Activated CD4-positive, alpha-beta T cell treated with anti-CD3 and anti-CD28 coated beads for 36 hours (primary cell): ENCODE data around the gene SLC6A7. TPM values are rescaled to one million over a fixed set of nuclear protein-coding genes. Genes with fewer than 3 reads are reported as not detected.

Source experiments
- ATAC-seq: fragments of 200-7000 bp; cut with Tn5 transposase; one replicate; pipeline ENCODE4 v1.10.0; 2021; ENCODE audit warnings: mild to moderate bottlenecking, moderate library complexity
- CTCF ChIA-PET: fragments of 350-600 bp; sonication (Branson Sonifier 250); formaldehyde crosslinking; loops from one replicate; lab custom pipeline; 2021; ENCODE audit warnings: antibody characterized with exemption; lab: Charles Lee
- POLR2A ChIA-PET: fragments of 350-600 bp; sonication (Branson Sonifier 250); formaldehyde crosslinking; loops from one replicate; lab custom pipeline; 2021; ENCODE audit warnings: antibody characterized with exemption, inconsistent platforms; lab: Charles Lee
- DNase-seq: peaks from one replicate; pipeline ENCODE4 v3.0.0-alpha.2; 2020
- H3K27ac Mint-ChIP-seq: one replicate; pipeline ENCODE4 v1.8.0; 2021; ENCODE audit warnings: mixed read lengths
- H3K27me3 Mint-ChIP-seq: one replicate; pipeline ENCODE4 v1.8.0; 2021; ENCODE audit warnings: mixed read lengths
- H3K36me3 Mint-ChIP-seq: one replicate; pipeline ENCODE4 v1.8.0; 2021; ENCODE audit warnings: low read depth, mixed read lengths
- H3K4me1 Mint-ChIP-seq: one replicate; pipeline ENCODE4 v1.8.0; 2021; ENCODE audit warnings: mixed read lengths
- H3K4me3 Mint-ChIP-seq: one replicate; pipeline ENCODE4 v1.8.0; 2021; ENCODE audit warnings: mild to moderate bottlenecking, moderate library complexity, mixed read lengths
- H3K9me3 Mint-ChIP-seq: one replicate; pipeline ENCODE4 v1.8.0; 2021; ENCODE audit warnings: low read depth, mixed read lengths
- intact Hi-C, 2 experiments: fragments of 100-400 bp; cut with DNase I in 1 of 2; cut with micrococcal nuclease in 1 of 2; formaldehyde crosslinking; loops; one replicate each; pipeline versions ENCODE4 v1.14.2 to v1.15.1; 2022 to 2024; cut with DNase I, micrococcal nuclease
- total RNA-seq, 2 experiments: library from RNA; stranded (reverse); gene quantifications; one replicate each; pipeline ENCODE4 v1.2.3, GENCODE V29; 2021

SLC6A7 gene
- total RNA-seq, 2 experiments from 2014 or later: not detected

DNA sequence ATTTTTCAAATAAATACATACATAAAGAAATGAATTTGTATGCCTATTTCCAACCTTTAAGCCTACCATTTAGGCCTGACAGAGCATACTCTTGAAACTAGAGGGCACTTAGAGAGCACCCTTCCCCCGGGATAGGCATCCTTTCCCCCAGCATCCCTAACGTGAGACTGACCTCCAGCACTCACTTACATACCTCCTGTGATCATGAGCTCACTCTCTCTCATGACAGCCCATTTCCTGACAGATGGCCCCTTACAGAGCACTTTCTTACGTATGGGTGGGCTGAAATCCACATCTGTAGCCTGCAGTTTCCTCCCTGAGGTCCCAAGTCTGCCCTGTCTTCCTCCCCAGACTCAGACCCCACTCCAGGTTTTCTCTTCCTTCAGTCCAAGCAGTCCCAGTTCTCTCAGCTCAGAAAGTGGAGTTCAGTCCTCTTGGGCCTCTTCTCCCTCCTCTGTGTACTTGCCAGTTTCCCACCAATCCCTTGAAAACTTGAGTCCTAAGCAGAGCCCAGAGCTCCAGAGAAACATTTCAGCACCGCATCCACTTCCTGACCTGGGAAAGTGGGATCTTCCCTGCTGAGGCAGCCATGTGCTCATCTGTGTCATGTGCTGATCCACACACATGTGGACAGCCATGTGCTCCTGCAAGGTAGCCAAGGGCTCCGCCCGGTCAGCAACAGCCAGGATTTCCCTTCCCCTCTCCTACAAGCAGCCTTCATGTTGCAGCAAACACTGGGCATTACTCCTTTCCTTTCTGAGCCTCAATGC is 25.5 kb upstream of the SLC6A7 start:
- CTCF ChIA-PET: interaction anchor here (0.9 to 1.0 kb wide), 2 partner anchors 9 to 87 kb away, joined by 3 read pairs; no protein-coding TSS in a partner anchor
- POLR2A ChIA-PET: no interaction called here
- intact Hi-C loops: loop anchor here in 1 of 2 experiments (5.0 kb wide), 1 partner anchor 188 kb away; no protein-coding TSS in a partner anchor
- Mint-ChIP-seq H3K27me3 (peaks cover 17% of the 10 kb centered on the region), H3K4me1 (no peaks in the 10 kb centered on the region), H3K9me3 (no peaks in the 10 kb centered on the region), H3K27ac (no peak overlapping the region), H3K4me3 (no peak overlapping the region), H3K36me3 (no peaks in the 10 kb centered on the region)
- no peak for ATAC-seq
- DNase-seq: no peak

- ChIA-PET POLR2A (no interaction called here), CTCF (no interaction called here)
- intact Hi-C loops: no loop called here
- Mint-ChIP-seq H3K4me3 (no peak overlapping the region), H3K27me3 (peaks cover 27% of the 10 kb centered on the region), H3K4me1 (no peaks in the 10 kb centered on the region), H3K27ac (no peak overlapping the region), H3K9me3 (no peaks in the 10 kb centered on the region), H3K36me3 (no peaks in the 10 kb centered on the region)
- DNase-seq: no peak
- no peak for ATAC-seq
Measured at GRCh38 chr5:150166037-150166649, 23.7 kb upstream of the SLC6A7 start.

- DNase-seq: no peak
- H3K27ac Mint-ChIP-seq: no peak within 1 kb of the TSS
- CTCF ChIA-PET: no interaction called here
- H3K4me1 Mint-ChIP-seq: no peaks in the 10 kb centered on the region
- no peak within 1 kb of the TSS for H3K4me3 Mint-ChIP-seq
- H3K27me3 Mint-ChIP-seq: peaks cover 27% of the 10 kb centered on the region
- no peaks in the 10 kb centered on the region for H3K36me3 Mint-ChIP-seq
- ATAC-seq: no peak
- POLR2A ChIA-PET: no interaction called here
- no peaks in the 10 kb centered on the region for H3K9me3 Mint-ChIP-seq
- intact Hi-C loops: no loop called here
Measured at GRCh38 chr5:150166650-150167511, 23.0 kb upstream of the SLC6A7 start, which contains the start of gene CDX1. TSS of gene CDX1 (plus strand) at chr5:150166778. CDS start at chr5:150166877, 99 bp downstream.

DNA sequence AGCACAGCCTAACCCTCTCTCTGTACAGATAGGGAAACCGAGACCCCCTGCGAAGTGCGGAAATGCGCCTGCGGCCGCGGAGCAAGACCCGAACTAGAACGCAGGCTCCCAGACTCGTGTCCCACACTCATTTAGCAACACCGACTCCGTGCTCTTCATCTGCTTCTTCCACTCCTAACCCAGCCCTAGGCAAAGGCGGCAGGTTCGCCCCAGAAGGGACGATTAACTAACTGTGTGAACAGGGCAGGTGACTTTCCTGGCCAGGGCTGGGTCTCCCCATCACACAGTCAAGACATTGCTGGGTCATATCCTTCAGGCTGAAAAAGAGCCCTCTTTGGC is 22.4 kb upstream of the SLC6A7 start:
- Mint-ChIP-seq H3K4me1 (no peaks in the 10 kb centered on the region), H3K36me3 (no peaks in the 10 kb centered on the region), H3K27me3 (peaks cover 29% of the 10 kb centered on the region), H3K27ac (no peak overlapping the region), H3K9me3 (no peaks in the 10 kb centered on the region), H3K4me3 (no peak overlapping the region)
- ATAC-seq: no peak
- intact Hi-C loops: no loop called here
- ChIA-PET POLR2A (no interaction called here), CTCF (no interaction called here)
- DNase-seq: no peak

GRCh38 chr5:150167908-150168307 is 22.0 kb upstream of the SLC6A7 start:
- ATAC-seq (no peak), DNase-seq (no peak)
- Mint-ChIP-seq H3K36me3 (no peaks in the 10 kb centered on the region), H3K27ac (no peak overlapping the region), H3K9me3 (no peaks in the 10 kb centered on the region), H3K4me3 (no peak overlapping the region), H3K4me1 (no peaks in the 10 kb centered on the region), H3K27me3 (peaks cover 29% of the 10 kb centered on the region)
- intact Hi-C loops: no loop called here
- ChIA-PET CTCF (interaction anchor here (0.7 to 0.8 kb wide), 2 partner anchors 9 to 48 kb away, joined by 3 read pairs; no protein-coding TSS in a partner anchor), POLR2A (no interaction called here)

DNA sequence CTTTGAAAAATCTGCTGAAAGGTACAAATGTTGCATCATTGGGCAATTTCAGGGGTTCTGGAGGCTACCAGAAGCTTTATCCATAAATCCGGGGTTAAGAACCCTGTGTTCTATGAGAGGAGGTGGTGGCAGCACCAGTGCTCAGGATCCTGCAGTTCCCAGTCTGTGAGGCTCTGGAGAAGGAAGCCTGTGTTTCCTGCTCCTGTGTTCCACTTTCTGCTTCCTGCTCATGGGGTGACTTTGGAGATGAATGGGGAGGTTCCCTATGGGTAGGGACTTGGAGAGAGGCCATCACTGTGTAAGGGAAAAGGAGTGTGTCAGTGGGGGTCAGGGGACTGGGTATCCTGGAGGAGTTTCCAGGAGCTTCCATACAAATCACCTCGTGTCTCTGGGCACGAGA is 21.0 kb upstream of the SLC6A7 start:
- ChIA-PET POLR2A (no interaction called here), CTCF (interaction anchor here (0.7 to 0.8 kb wide), 2 partner anchors 8 to 47 kb away, joined by 3 read pairs; no protein-coding TSS in a partner anchor)
- Mint-ChIP-seq H3K4me1 (no peaks in the 10 kb centered on the region), H3K36me3 (no peaks in the 10 kb centered on the region), H3K4me3 (no peak overlapping the region), H3K27ac (no peak overlapping the region), H3K9me3 (no peaks in the 10 kb centered on the region), H3K27me3 (peaks cover 33% of the 10 kb centered on the region)
- DNase-seq: no peak
- intact Hi-C loops: no loop called here
- no peak for ATAC-seq

- H3K9me3 Mint-ChIP-seq: no peaks in the 10 kb centered on the region
- ChIA-PET POLR2A (no interaction called here), CTCF (interaction anchor here (1.2 kb wide), 2 partner anchors 61 to 261 kb away, joined by 4 read pairs; no protein-coding TSS in a partner anchor)
- no peaks in the 10 kb centered on the region for H3K4me1 Mint-ChIP-seq
- no peak for DNase-seq
- H3K36me3 Mint-ChIP-seq: no peaks in the 10 kb centered on the region
- intact Hi-C loops: no loop called here
- no peak overlapping the region for H3K27ac Mint-ChIP-seq
- H3K27me3 Mint-ChIP-seq: peaks cover 30% of the 10 kb centered on the region
- no peak overlapping the region for H3K4me3 Mint-ChIP-seq
- no peak for ATAC-seq
Measured at GRCh38 chr5:150172145-150172544, 17.7 kb upstream of the SLC6A7 start.

DNA sequence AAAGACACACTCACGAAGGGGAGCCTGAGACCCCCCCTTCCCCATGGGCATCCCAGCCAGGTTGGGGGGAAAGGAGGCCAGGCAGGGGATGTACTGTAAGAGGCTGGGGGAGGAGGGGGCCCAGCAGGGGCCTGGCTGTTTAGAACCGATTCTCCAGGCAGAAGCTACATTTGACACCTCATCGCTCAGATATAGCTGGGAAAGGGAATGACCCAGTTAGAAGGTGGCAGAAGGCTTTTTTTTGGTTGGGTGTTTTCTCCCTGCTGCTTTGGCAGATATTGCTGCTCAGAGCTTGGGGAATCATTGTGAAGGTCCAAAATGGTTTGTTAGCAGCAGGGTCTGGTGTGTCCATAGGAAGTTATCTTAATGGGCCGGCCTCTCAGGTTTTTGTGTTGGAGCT is 17.3 kb upstream of the SLC6A7 start:
- CTCF ChIA-PET: interaction anchor here (0.6 to 1.2 kb wide), 4 partner anchors 13 to 877 kb away, joined by 3 to 4 read pairs (median 4); no protein-coding TSS in a partner anchor
- POLR2A ChIA-PET: no interaction called here
- Mint-ChIP-seq H3K4me1 (no peaks in the 10 kb centered on the region), H3K9me3 (no peaks in the 10 kb centered on the region), H3K27me3 (peaks cover 28% of the 10 kb centered on the region), H3K27ac (no peak overlapping the region), H3K4me3 (no peak overlapping the region), H3K36me3 (no peaks in the 10 kb centered on the region)
- intact Hi-C loops: no loop called here
- ATAC-seq: no peak
- DNase-seq: no peak

- Mint-ChIP-seq H3K27me3 (peaks cover 25% of the 10 kb centered on the region), H3K4me1 (no peaks in the 10 kb centered on the region), H3K36me3 (no peaks in the 10 kb centered on the region), H3K4me3 (no peak overlapping the region), H3K27ac (no peak overlapping the region), H3K9me3 (no peaks in the 10 kb centered on the region)
- intact Hi-C loops: no loop called here
- no peak for ATAC-seq
- ChIA-PET CTCF (interaction anchor here (0.6 to 1.2 kb wide), 5 partner anchors 9 to 876 kb away, joined by 3 to 4 read pairs (median 4); no protein-coding TSS in a partner anchor), POLR2A (no interaction called here)
- no peak for DNase-seq
Measured at GRCh38 chr5:150173161-150173560, 16.7 kb upstream of the SLC6A7 start.

GRCh38 chr5:150174285-150174684 is 15.6 kb upstream of the SLC6A7 start:
- H3K4me3 Mint-ChIP-seq: no peak overlapping the region
- intact Hi-C loops: no loop called here
- peaks cover 17% of the 10 kb centered on the region for H3K27me3 Mint-ChIP-seq
- no peaks in the 10 kb centered on the region for H3K9me3 Mint-ChIP-seq
- no peaks in the 10 kb centered on the region for H3K4me1 Mint-ChIP-seq
- no peak overlapping the region for H3K27ac Mint-ChIP-seq
- ATAC-seq (no peak), DNase-seq (no peak)
- no peaks in the 10 kb centered on the region for H3K36me3 Mint-ChIP-seq
- CTCF ChIA-PET: interaction anchor here (0.8 kb wide), 1 partner anchor 10 kb away, joined by 3 read pairs; no protein-coding TSS in a partner anchor
- POLR2A ChIA-PET: interaction anchor here (0.6 kb wide), 1 partner anchor 10 kb away, joined by 3 read pairs; no protein-coding TSS in a partner anchor

DNA sequence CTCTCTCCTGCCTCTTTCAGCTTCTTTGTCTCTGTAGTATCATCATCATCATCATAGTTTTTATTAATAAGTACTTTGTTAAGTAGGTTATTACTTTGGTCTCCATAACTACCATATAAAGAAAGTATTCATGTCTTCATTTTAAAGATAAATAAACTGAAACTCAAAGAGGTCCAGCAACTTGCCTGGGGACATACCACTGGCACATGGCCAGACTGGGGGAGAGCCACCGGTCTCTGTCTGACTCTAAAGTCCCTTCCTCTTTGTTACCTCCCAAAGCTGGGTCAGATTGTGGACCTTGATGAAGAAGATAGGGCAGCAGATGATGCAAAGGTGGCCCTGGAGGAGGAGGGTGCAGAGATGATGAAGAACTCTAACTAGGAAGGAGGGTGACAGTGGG is 14.8 kb upstream of the SLC6A7 start:
- Mint-ChIP-seq H3K36me3 (no peaks in the 10 kb centered on the region), H3K9me3 (no peaks in the 10 kb centered on the region), H3K4me3 (no peak overlapping the region), H3K27ac (no peak overlapping the region), H3K27me3 (peaks cover 15% of the 10 kb centered on the region), H3K4me1 (no peaks in the 10 kb centered on the region)
- ChIA-PET CTCF (interaction anchor here (0.6 to 1.4 kb wide), 4 partner anchors 16 to 181 kb away, joined by 3 to 4 read pairs (median 4); no protein-coding TSS in a partner anchor), POLR2A (no interaction called here)
- intact Hi-C loops: no loop called here
- no peak for DNase-seq
- no peak for ATAC-seq
